ENCODE data around the gene TSHZ2.

DNA sequence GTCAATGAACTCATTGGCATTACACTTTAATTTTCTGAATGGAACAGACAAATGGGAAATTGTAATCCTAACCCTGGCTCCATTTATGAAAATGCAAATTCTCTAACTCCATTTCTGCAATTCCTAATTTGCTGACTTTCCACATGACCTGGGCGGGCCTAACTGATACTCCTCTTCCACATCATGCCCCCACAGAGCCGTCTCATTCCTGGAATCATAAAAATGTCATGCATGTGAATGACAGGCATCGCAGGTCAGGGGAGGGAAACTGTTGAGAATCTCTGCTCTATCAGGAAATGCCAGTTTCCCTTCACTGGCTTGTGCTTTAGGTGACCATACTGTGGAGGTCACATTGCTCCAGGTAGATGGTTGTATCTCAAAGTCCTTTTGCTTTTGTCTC, 456.4 kb downstream of the TSHZ2 start:
- TF ChIP-seq, protein P1, sequence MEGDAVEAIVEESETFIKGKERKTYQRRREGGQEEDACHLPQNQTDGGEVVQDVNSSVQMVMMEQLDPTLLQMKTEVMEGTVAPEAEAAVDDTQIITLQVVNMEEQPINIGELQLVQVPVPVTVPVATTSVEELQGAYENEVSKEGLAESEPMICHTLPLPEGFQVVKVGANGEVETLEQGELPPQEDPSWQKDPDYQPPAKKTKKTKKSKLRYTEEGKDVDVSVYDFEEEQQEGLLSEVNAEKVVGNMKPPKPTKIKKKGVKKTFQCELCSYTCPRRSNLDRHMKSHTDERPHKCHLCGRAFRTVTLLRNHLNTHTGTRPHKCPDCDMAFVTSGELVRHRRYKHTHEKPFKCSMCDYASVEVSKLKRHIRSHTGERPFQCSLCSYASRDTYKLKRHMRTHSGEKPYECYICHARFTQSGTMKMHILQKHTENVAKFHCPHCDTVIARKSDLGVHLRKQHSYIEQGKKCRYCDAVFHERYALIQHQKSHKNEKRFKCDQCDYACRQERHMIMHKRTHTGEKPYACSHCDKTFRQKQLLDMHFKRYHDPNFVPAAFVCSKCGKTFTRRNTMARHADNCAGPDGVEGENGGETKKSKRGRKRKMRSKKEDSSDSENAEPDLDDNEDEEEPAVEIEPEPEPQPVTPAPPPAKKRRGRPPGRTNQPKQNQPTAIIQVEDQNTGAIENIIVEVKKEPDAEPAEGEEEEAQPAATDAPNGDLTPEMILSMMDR (IDR thresholded peaks at IDR 0.05) = no peak
- TF ChIP-seq POLR2A (IDR thresholded peaks at IDR 0.05) = no peak
